Measurements from ENCODE around the gene JUNB.

The JUNB gene

GRCh38 chr19:12752056-12752781 lies 39.1 kb upstream of the JUNB start:
- TF ChIP-seq CTCF (IDR thresholded peaks at IDR 0.05; ENCODE audit: low read depth, low read length, missing control alignments): no peak
- no peak for DNase-seq (ENCODE audit: extremely low read depth, low read depth)
- H3K4me3 ChIP-seq (replicated peaks; ENCODE audit: low read depth, low read length): no peak overlapping the region

- H3K4me3 ChIP-seq (replicated peaks; ENCODE audit: low read depth, low read length): no peak overlapping the region
- DNase-seq (ENCODE audit: extremely low read depth, low read depth): no peak
- TF ChIP-seq CTCF (IDR thresholded peaks at IDR 0.05; ENCODE audit: low read depth, low read length, missing control alignments): no peak
Measured at GRCh38 chr19:12754465-12755196, 36.7 kb upstream of the JUNB start.

GRCh38 chr19:12756150-12756883 lies 35.0 kb upstream of the JUNB start:
- H3K4me3 ChIP-seq (replicated peaks; ENCODE audit: low read depth, low read length): no peak overlapping the region
- no peak for TF ChIP-seq CTCF (IDR thresholded peaks at IDR 0.05; ENCODE audit: low read depth, low read length, missing control alignments)
- no peak for DNase-seq (ENCODE audit: extremely low read depth, low read depth)

GRCh38 chr19:12757544-12758274 lies 33.6 kb upstream of the JUNB start:
- H3K4me3 ChIP-seq (replicated peaks; ENCODE audit: low read depth, low read length): peak overlapping the region; percentile 23
- DNase-seq (ENCODE audit: extremely low read depth, low read depth): no peak
- peak; percentile 96 for TF ChIP-seq CTCF (IDR thresholded peaks at IDR 0.05; ENCODE audit: low read depth, low read length, missing control alignments)

- no peak for TF ChIP-seq CTCF (IDR thresholded peaks at IDR 0.05; ENCODE audit: low read depth, low read length, missing control alignments)
- DNase-seq (ENCODE audit: extremely low read depth, low read depth): no peak
- no peak overlapping the region for H3K4me3 ChIP-seq (replicated peaks; ENCODE audit: low read depth, low read length)
Measured at GRCh38 chr19:12759686-12760085, 31.6 kb upstream of the JUNB start.

- no peak for DNase-seq (ENCODE audit: extremely low read depth, low read depth)
- no peak for TF ChIP-seq CTCF (IDR thresholded peaks at IDR 0.05; ENCODE audit: low read depth, low read length, missing control alignments)
- H3K4me3 ChIP-seq (replicated peaks; ENCODE audit: low read depth, low read length): no peak overlapping the region
Measured at GRCh38 chr19:12763100-12763499, 28.2 kb upstream of the JUNB start.

All from HFF-Myc (cell line).